DMS 273 treated with DMSO at 0.1 percent for 48 hours (cell line): ENCODE data around the gene GLDC.

ENCODE experiments used
- DNase-seq: peaks from one replicate; lab custom pipeline; 2025; lab: John Stamatoyannopoulos, UW

GLDC gene

GRCh38 chr9:6620353-6620752 is 25.2 kb downstream of the GLDC start:
- DNase-seq: no peak

- DNase-seq: no peak
Measured at GRCh38 chr9:6619909-6620308, 25.6 kb downstream of the GLDC start.

GRCh38 chr9:6616951-6617602 is 28.5 kb downstream of the GLDC start:
- no peak for DNase-seq

GRCh38 chr9:6614489-6614888 is 31.0 kb downstream of the GLDC start:
- DNase-seq: no peak

- no peak for DNase-seq
Measured at GRCh38 chr9:6611865-6612264, 33.7 kb downstream of the GLDC start.

GRCh38 chr9:6610073-6610472 is 35.5 kb downstream of the GLDC start:
- DNase-seq: no peak

GRCh38 chr9:6609497-6610016 is 36.0 kb downstream of the GLDC start:
- DNase-seq: no peak

GRCh38 chr9:6605202-6605601 is 40.3 kb downstream of the GLDC start:
- no peak for DNase-seq

- DNase-seq: no peak
Measured at GRCh38 chr9:6600426-6600825, 45.1 kb downstream of the GLDC start.

- DNase-seq: no peak
Measured at GRCh38 chr9:6600006-6600405, 45.5 kb downstream of the GLDC start.

- no peak for DNase-seq
Measured at GRCh38 chr9:6598249-6598725, 47.2 kb downstream of the GLDC start.

- no peak for DNase-seq
Measured at GRCh38 chr9:6592791-6593190, 52.7 kb downstream of the GLDC start.

GRCh38 chr9:6592231-6592630 is 53.3 kb downstream of the GLDC start:
- no peak for DNase-seq

- DNase-seq: no peak
Measured at GRCh38 chr9:6590772-6591384, 54.7 kb downstream of the GLDC start.

GRCh38 chr9:6590334-6590733 is 55.2 kb downstream of the GLDC start:
- no peak for DNase-seq

GRCh38 chr9:6584881-6585597 is 60.5 kb downstream of the GLDC start:
- DNase-seq: no peak

- no peak for DNase-seq
Measured at GRCh38 chr9:6581253-6581652, 64.3 kb downstream of the GLDC start.

GRCh38 chr9:6579613-6580012 is 65.9 kb downstream of the GLDC start:
- DNase-seq: no peak

GRCh38 chr9:6576987-6577386 is 68.5 kb downstream of the GLDC start:
- DNase-seq: no peak

GRCh38 chr9:6575324-6576034 is 70.0 kb downstream of the GLDC start:
- no peak for DNase-seq

- no peak for DNase-seq
Measured at GRCh38 chr9:6567140-6567591, 78.4 kb downstream of the GLDC start.

- DNase-seq: no peak
Measured at GRCh38 chr9:6566409-6567139, 79.0 kb downstream of the GLDC start.
